Cardiac muscle cell (in vitro differentiated cells and primary cell): ENCODE measurements around the gene CYP2C8. TPM values are rescaled to one million over a fixed set of nuclear protein-coding genes. Genes with fewer than 3 reads are reported as not detected.

Source experiments
- DNase-seq, 2 donors: peaks; one replicate each; pipeline versions ENCODE4 v3.0.0 to v3.0.0-alpha.2; 2010 to 2017; ENCODE audit warnings: low read depth in 1 of 2, low spot score in 1 of 2
- H3K27ac ChIP-seq: fragments of 200-600 bp; sonication (generic); 2 replicates; pipeline ENCODE4 v1.5.1; 2016
- H3K27me3 ChIP-seq: fragments of 200-600 bp; sonication (generic); 2 replicates; pipeline ENCODE4 v1.6.0; 2016; ENCODE audit warnings: control low read depth
- H3K36me3 ChIP-seq: fragments of 200-600 bp; sonication (generic); 2 replicates; pipeline ENCODE4 v1.5.1; 2016; ENCODE audit warnings: control low read depth
- H3K4me1 ChIP-seq: fragments of 200-600 bp; sonication (generic); 2 replicates; pipeline ENCODE4 v1.8.1; 2017; ENCODE audit warnings: low read depth, mild to moderate bottlenecking, mixed run types
- H3K4me3 ChIP-seq: fragments of 200-600 bp; sonication (generic); 2 replicates; pipeline ENCODE4 v1.5.1; 2016; ENCODE audit warnings: mild to moderate bottlenecking
- H3K9me3 ChIP-seq: fragments of 200-600 bp; sonication (generic); 2 replicates; pipeline ENCODE4 v1.5.1; 2017; ENCODE audit warnings: low read depth, mild to moderate bottlenecking, control low read depth
- polyA plus RNA-seq: library from polyadenylated mRNA; unstranded; fragments of >200 nt; fragmentation: Nextera tagmentation; extraction: Ambion mirVana; gene quantifications from 2 replicates; pipeline ENCODE4 v1.2.1, GENCODE V29; 2016
- total RNA-seq: library from RNA; depleted of rRNA; stranded (reverse); fragments of >200 nt; gene quantifications from 2 replicates; pipeline ENCODE4 v1.2.3, GENCODE V29; 2016
- TF ChIP-seq, protein P1 (sequence below): IDR thresholded peaks from 2 replicates; pipeline ENCODE4 v1.5.1; 2012; ENCODE audit warnings: low read depth, mild to moderate bottlenecking, low read length

CYP2C8 gene
- total and polyA plus RNA-seq, 2 experiments from 2014 or later: 1.3 to 2.8 TPM

DNA sequence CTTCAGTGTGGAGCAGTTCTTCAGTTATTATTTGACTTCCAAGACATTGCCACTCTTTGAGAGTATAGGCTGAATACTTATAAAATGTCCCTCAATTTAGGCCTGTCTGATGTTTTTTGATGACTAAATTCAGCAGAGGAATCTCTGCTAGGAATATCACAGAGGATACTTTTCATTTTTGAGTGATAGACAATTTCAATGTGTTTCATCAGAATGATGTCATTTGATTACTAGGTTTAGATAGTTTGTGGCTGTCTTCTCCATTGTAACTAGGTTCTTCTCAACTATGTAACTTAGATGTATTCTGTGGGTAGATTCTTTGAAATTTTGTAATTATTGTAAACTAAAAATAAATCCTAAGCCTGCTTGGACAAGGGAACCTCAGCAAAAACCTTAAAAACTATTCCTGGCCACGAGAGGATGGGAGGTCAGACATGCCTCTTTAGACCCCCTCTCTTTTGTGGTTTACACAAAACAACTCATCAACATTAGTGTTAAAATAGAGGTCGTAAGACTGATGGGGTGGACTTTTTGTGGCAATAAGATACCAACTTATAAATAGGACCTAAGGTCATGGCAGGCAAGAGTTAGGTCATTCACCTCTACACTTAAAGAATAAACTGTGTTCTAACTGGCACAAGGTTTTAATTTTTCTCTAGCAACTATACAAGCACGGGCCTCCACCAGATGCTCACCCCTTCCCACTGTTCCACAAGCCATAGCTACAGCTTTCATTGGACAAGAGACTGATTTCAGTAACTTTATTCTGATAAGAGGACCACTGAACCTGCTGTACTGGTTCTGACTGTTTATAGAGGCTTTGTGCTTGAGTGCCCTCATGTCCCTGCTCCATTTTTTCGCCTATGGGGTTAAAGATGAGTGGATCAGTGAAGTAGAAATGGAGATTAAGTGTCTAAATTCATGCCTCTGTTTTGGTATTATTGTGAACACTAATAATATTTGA lies 33.7 kb downstream of the CYP2C8 start:
- Histone ChIP-seq H3K27me3 (no peaks in the 10 kb centered on the region), H3K4me3 (no peak overlapping the region), H3K4me1 (peaks cover 4% of the 10 kb centered on the region), H3K36me3 (no peaks in the 10 kb centered on the region), H3K9me3 (no peaks in the 10 kb centered on the region), H3K27ac (no peak overlapping the region)
- DNase-seq: no peak
- TF ChIP-seq, protein P1, sequence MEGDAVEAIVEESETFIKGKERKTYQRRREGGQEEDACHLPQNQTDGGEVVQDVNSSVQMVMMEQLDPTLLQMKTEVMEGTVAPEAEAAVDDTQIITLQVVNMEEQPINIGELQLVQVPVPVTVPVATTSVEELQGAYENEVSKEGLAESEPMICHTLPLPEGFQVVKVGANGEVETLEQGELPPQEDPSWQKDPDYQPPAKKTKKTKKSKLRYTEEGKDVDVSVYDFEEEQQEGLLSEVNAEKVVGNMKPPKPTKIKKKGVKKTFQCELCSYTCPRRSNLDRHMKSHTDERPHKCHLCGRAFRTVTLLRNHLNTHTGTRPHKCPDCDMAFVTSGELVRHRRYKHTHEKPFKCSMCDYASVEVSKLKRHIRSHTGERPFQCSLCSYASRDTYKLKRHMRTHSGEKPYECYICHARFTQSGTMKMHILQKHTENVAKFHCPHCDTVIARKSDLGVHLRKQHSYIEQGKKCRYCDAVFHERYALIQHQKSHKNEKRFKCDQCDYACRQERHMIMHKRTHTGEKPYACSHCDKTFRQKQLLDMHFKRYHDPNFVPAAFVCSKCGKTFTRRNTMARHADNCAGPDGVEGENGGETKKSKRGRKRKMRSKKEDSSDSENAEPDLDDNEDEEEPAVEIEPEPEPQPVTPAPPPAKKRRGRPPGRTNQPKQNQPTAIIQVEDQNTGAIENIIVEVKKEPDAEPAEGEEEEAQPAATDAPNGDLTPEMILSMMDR: no peak

DNA sequence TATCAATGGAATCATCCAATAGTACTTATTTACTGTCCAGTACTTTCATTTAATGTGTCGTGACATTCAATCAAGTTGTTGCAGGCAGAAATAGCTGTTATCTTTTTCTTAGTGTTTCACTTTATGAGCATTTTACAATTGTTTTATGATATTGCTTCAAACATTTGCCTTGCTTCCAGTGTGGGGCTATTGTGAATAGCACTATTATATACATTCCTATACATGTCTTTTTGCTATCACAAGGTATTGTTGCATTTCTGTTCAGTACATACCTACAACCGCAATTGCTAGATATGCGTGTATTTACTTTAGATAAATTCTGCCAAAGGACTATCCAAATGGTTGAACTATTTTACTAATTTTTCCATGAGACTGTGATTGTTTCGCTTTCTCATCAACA lies 34.9 kb downstream of the CYP2C8 start:
- no peaks in the 10 kb centered on the region for H3K27me3 ChIP-seq
- DNase-seq: no peak
- H3K27ac ChIP-seq: no peak overlapping the region
- TF ChIP-seq, protein P1: no peak
- H3K9me3 ChIP-seq: no peaks in the 10 kb centered on the region
- H3K4me3 ChIP-seq: no peak overlapping the region
- H3K36me3 ChIP-seq: no peaks in the 10 kb centered on the region
- H3K4me1 ChIP-seq: no peaks in the 10 kb centered on the region

DNA sequence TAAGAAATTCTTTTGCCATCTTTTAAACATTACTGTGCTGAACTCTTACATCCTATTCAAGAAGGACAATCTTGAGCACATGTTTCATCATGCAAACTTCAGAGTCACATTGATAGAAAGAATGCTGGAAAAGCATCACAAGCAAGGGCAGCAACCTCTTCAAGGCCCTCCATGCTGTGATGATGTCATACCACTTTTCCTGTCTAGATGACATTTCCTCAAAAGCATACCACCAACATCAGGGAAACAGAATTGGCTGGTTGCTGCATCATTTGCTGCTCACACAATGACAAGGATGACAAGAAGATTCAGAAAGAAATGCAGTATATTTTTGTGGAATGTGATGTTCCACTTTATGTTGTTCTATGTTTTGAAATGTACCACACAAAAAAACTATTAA lies 37.6 kb downstream of the CYP2C8 start:
- Histone ChIP-seq H3K27me3 (no peaks in the 10 kb centered on the region), H3K27ac (no peak overlapping the region), H3K36me3 (no peaks in the 10 kb centered on the region), H3K4me3 (no peak overlapping the region), H3K4me1 (no peaks in the 10 kb centered on the region), H3K9me3 (no peaks in the 10 kb centered on the region)
- DNase-seq: no peak
- TF ChIP-seq, protein P1: no peak

DNA sequence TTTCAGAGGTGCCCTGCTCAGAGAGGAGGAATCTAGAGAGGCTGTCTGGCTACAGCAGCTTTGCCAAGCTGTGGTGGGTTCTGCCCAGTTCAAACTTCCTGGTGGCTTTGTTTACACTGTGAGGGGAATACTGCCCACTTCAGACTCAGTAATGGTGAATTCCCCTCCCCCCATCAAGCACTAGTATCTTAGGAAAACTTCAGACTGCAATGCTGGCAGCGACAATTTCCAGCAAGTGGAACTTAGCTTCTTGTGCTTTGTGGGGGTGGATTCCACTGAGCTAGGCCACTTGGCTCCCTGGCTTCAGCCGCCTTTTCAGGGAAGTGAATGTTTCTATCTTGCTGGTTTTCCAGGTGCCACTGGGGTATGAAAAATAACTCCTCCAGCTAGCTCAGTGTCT lies 42.8 kb downstream of the CYP2C8 start:
- Histone ChIP-seq H3K27ac (no peak overlapping the region), H3K4me3 (no peak overlapping the region), H3K36me3 (no peaks in the 10 kb centered on the region), H3K4me1 (no peaks in the 10 kb centered on the region), H3K27me3 (no peaks in the 10 kb centered on the region), H3K9me3 (no peaks in the 10 kb centered on the region)
- TF ChIP-seq, protein P1: no peak
- no peak for DNase-seq

DNA sequence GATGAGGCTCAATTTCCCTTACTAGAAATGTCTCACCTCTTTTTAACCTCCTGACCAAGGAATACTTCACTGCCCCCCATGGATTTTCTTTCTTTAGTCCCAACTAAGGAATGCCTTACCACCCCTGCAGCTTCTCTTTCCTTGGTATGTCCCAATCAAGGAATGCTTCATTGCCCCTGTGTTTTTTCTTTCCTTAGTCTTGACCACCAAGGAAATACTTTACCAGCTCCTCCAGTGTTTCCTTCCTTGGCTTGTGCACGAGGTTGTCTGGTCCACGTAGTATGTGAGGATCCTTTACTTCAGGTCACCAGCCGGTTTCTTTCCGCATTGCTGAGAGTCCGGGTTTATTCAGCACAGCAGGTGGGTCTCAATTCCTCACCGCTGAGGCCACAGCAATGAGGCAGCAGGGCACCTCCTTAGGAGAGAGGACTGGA lies 71.5 kb downstream of the CYP2C8 start:
- H3K4me3 ChIP-seq: no peak overlapping the region
- no peaks in the 10 kb centered on the region for H3K4me1 ChIP-seq
- H3K9me3 ChIP-seq: no peaks in the 10 kb centered on the region
- DNase-seq: no peak
- TF ChIP-seq, protein P1: no peak
- H3K27ac ChIP-seq: no peak overlapping the region
- no peaks in the 10 kb centered on the region for H3K36me3 ChIP-seq
- no peaks in the 10 kb centered on the region for H3K27me3 ChIP-seq
